Epithelial cell of proximal tubule (primary cell): ENCODE measurements around the gene TLX3. TPM values are rescaled to one million over a fixed set of nuclear protein-coding genes. Genes with fewer than 3 reads are reported as not detected.
A peak's percentile ranks its signal among the peaks of the same experiment; 100 is the strongest.

Experiments
- DNase-seq: peaks from one replicate; pipeline ENCODE4 v3.0.0-alpha.2; 2011; ENCODE audit warnings: low read depth
- H3K4me3 ChIP-seq: 2 replicates; pipeline ENCODE4 v1.5.1; 2011; ENCODE audit warnings: low read depth, mild to moderate bottlenecking, low read length
- CTCF ChIP-seq: conservative IDR thresholded peaks from 2 replicates; pipeline ENCODE4 v1.5.1; 2012; ENCODE audit warnings: low read depth, mild to moderate bottlenecking, low read length
- total RNA-seq: library from RNA; depleted of rRNA; stranded (reverse); fragments of >200 nt; gene quantifications from 2 replicates; pipeline ENCODE4 v1.2.3, GENCODE V29; 2015

The TLX3 gene
- total RNA-seq, 1 donor from 2014 or later: not detected

GRCh38 chr5:171323806-171324632 lies 15.0 kb downstream of the TLX3 start:
- no peak overlapping the region for H3K4me3 ChIP-seq
- no peak for TF ChIP-seq CTCF
- DNase-seq: no peak

- no peak for TF ChIP-seq CTCF
- no peak for DNase-seq
- H3K4me3 ChIP-seq: no peak overlapping the region
These were observed 21.0 kb downstream of the TLX3 start for GRCh38 chr5:171330021-171330420.

- no peak overlapping the region for H3K4me3 ChIP-seq
- no peak for TF ChIP-seq CTCF
- DNase-seq: no peak
These were observed 26.6 kb downstream of the TLX3 start for GRCh38 chr5:171335616-171336015.

- peak overlapping the region; percentile 60 for H3K4me3 ChIP-seq
- DNase-seq: peak; percentile 9
- TF ChIP-seq CTCF: peak; percentile 84
These were observed 27.6 kb downstream of the TLX3 start for GRCh38 chr5:171336521-171337209.

- peak overlapping the region; percentile 60 for H3K4me3 ChIP-seq
- no peak for TF ChIP-seq CTCF
- DNase-seq: no peak
These were observed 28.1 kb downstream of the TLX3 start for GRCh38 chr5:171337210-171337569.

GRCh38 chr5:171340042-171340441 lies 31.0 kb downstream of the TLX3 start:
- no peak for TF ChIP-seq CTCF
- H3K4me3 ChIP-seq: no peak overlapping the region
- DNase-seq: no peak
